Nucleus accumbens (tissue), 56 donors: ENCODE results near the gene CAVIN1.

Experiments
- DNase-seq, 56 donors: peaks; one replicate each; lab custom pipeline; 2025; lab: John Stamatoyannopoulos, UW

Gene CAVIN1

GRCh38 chr17:42354956-42355843 is 67.9 kb downstream of the CAVIN1 start:
- no peak for DNase-seq
